HG03025 (cell line): ENCODE measurements around the gene SNTG2.

ENCODE experiments used
- ATAC-seq: cut with Tn5 transposase; IDR thresholded peaks from one replicate; pipeline ENCODE4 v1.9.1; 2021; ENCODE audit warnings: mild to moderate bottlenecking, moderate library complexity; ENCODE audit not compliant: unreplicated experiment, low FRiP score

Gene SNTG2

DNA sequence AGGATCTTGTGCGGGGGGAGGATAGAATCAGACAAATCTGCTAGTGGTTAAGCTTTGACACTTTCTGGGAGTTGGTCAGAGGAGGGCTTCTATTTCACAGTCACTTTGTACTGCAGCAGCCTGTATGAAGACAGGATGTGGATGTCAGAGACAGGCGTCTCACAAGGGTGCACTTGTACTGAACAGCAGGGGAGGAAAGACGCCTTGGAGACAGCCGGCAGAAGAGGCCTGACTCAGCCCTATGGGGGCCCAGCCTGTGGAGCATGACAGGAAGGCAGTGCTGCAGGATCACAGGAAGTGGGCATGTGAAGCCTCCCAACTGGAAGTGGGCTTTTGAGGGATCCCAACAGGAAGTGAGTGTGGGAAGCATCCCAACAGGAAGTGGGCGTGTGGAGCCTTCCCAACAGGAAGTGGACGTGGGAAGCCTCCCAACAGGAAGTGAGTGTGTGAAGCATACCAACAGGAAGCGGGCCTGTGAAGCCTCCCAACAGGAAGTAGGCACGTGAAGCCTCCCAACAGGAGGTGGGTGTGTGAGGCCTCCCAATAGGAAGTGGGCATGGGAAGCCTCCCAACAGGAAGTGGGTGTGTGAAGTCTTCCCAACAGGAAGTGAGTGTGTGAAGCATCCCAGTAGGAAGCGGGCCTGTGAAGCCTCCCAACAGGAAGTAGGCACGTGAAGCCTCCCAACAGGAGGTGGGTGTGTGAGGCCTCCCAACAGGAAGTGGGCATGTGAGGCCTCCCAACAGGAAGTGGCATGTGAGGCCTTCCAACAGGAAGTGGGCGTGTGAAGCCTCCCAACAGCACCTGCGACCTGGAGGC, 212.3 kb downstream of the SNTG2 start:
- no peak for ATAC-seq

- ATAC-seq, result no peak
Measured at GRCh38 chr2:1166976-1167375, 216.3 kb downstream of the SNTG2 start.

GRCh38 chr2:1168846-1169245, 218.2 kb downstream of the SNTG2 start:
- no peak for ATAC-seq

GRCh38 chr2:1169291-1169949, 218.8 kb downstream of the SNTG2 start:
- no peak for ATAC-seq

DNA sequence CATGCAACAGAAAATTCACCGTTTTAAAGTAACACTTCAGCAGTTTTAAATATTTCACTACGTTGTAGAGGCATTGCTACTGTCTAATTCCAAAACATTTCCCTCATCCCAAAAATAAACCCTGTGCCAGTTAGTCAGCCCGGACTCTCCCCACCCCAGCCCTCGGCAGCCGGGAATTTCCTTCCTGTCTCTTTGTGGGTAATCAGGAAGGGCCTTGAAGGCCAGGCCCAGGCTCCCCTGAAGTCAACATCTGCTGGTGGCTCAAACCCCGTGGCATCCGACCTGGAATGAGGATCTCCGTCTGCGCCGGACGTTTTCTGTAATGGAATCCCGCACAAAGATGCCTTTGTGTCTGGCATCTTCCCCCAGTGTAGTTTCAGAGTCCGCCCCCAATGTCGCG, 219.6 kb downstream of the SNTG2 start:
- no peak for ATAC-seq

DNA sequence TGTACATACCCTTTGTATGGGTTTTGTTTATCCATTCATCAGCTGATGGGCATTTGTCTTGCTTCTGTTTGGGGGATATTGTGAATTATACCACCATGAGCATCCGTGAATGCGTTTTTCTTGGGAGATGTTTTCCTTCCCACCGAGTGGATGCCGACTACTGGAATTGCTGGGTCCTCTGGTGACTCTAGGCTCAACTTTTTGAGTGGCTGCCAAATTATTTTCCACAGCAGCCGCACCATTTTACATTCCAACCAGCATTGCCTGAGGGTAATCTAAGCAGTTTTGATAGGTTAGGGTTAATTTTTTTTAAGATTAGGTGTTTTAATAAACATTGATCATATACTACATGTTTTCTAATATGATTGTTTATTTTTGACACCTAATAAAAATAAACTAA, 220.1 kb downstream of the SNTG2 start:
- ATAC-seq, result no peak

DNA sequence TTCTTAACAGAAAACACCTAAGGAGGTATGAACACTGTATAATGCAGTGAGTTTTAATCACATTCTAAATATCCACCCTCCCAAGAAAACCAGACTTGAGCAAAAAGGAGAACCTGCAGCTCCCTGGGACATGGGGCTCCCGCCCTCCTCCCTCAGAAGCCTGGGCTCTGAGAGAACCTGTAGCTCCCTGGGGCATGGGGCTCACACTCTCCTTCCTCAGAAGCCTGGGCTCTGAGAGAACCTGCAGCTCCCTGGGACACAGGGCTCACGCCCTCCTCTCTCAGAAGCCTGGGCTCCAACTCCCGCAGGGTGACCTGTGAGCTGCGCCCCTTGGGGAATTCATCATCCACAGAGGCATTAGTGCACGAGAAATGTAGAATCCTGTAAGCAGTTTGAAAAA, 222.9 kb downstream of the SNTG2 start:
- ATAC-seq, result no peak

- ATAC-seq, result no peak
Measured at GRCh38 chr2:1181893-1182292, 231.2 kb downstream of the SNTG2 start.

GRCh38 chr2:1183300-1183699, 232.7 kb downstream of the SNTG2 start:
- ATAC-seq, result no peak

- ATAC-seq, result no peak
Measured at GRCh38 chr2:1186421-1186820, 235.8 kb downstream of the SNTG2 start.

DNA sequence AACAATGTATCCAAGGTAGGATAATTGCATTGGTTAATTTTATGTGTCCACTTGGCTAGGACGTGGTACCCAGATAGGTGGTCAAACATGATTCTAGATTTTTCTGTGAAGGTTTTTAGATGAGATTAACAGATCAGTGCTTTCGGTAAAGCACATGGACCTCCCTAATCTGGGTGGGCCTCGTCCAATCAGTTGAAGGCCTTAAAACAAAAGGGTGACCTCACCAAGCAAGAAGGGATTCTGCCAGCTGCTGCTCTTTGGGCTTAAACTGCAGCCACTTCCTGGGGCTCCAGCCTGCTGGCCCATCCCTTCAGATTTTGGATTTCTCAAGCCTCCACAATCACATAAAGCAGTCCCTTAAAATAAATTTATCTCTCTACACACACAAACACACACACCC, 236.5 kb downstream of the SNTG2 start:
- ATAC-seq, result no peak

DNA sequence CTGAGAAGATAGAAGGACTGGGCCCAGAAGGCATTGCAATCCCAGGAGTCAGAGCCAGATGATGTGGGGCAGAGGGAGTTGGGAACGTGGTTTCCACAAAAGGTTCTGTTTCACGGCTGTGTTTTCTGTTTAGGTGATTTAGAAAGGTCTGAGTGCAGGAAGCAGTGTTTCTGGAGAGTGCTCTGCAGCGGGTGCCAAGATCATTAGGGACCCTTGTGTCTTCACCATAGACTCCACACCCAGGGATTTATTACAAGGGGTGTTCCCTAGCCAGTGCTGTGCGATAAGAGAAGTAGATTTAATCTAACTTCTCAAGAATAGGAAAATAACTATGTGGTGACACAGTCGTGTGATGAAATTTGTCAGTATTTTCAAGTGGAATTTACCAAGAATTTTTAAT, 241.5 kb downstream of the SNTG2 start:
- no peak for ATAC-seq

DNA sequence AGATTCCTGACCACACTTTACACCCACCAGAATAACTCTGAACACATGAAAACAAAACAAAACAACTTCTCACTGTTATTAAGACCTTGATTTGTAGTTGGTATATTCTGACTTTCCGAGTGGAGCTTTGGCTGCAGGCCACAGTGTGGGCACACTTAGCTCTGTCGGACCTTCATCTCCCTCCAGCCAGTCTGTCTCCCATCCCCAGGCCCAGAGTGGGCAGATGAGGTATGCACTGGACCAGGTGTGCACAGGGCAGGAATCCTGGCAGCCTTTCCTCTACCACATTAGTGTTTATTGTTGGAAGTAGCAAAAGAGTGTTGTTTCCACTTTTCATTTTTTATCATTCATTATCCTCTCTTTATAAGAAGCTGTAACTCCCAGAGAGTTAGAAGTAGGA, 243.2 kb downstream of the SNTG2 start:
- no peak for ATAC-seq

- ATAC-seq, result no peak
Measured at GRCh38 chr2:1203772-1204171, 253.1 kb downstream of the SNTG2 start.

GRCh38 chr2:1205853-1206252, 255.2 kb downstream of the SNTG2 start:
- ATAC-seq, result no peak

GRCh38 chr2:1207962-1208510, 257.4 kb downstream of the SNTG2 start:
- no peak for ATAC-seq

DNA sequence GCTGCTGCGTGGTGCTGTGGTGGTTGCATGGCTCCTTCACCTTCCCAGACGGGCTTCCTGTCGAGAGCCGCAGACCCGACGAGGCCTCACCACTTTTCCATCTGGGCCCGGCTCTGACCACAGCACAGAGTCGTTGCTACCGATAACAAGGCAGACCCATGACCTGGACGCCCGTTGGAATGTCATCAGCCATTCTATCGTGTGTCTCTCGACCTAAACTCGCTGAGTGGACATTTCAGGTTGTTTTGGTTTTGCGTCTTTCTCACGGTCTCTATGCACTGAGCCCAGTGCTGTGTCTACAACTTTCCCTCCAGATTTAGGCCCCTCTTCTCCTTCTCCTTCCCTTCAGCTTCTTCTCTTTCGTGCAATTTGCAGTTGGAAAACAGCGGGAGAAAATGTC, 257.9 kb downstream of the SNTG2 start:
- ATAC-seq, result no peak

- no peak for ATAC-seq
Measured at GRCh38 chr2:1209246-1209645, 258.6 kb downstream of the SNTG2 start.

GRCh38 chr2:1209761-1210160, 259.1 kb downstream of the SNTG2 start:
- ATAC-seq, result no peak

GRCh38 chr2:1210352-1210751, 259.7 kb downstream of the SNTG2 start:
- no peak for ATAC-seq

DNA sequence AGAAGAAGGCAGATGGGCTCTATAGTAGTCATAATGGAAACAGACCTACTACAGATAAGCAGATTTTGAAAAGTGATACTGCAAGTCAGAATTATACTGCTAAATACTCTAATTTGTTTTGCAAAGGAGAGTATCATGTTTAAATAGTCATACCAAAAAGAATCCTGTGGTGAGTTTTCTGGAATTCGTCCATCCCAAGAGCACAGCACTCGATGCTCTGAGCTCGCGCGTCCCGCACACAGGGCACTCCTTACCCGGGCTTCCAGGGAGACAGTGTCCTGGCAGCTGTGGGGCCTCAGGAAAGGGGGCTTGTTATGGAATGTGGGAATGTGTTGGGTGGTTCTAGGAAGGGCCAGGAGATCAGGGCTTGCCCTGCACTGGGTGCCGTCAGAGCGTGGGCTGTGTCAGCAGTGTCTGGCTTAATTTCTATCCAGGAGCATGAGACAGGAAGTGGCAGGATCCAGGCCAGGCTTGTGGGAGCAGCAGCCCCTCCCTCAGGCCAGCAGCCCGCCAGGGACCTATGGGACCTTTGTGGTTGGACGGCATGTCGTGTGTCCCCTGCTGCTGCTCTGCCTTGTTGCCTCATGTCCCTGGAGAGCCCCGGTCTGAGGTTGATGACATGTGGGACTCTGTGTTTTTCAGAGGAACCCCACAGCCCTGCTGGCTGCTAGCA, 269.4 kb downstream of the SNTG2 start:
- ATAC-seq, result no peak
